K562 (cell line): ENCODE data around the gene ATF4. TPM values are rescaled to one million over a fixed set of nuclear protein-coding genes. Genes with fewer than 3 reads are reported as not detected.
A peak's percentile ranks its signal among the peaks of the same experiment; 100 is the strongest.
"Not testable (repeated sequence)": the region's sequence is repeated elsewhere in the genome, so short reads cannot be mapped to it uniquely, and the experiment has no call there.

Experiments used
- ATAC-seq: fragments of 200-7000 bp; cut with Tn5 transposase; 3 replicates; pipeline ENCODE4 v1.9.1; 2020; ENCODE audit warnings: moderate library complexity
- BruUV-seq: library from RNA; stranded (reverse); fragments of 400-500 nt; replicated peaks from 2 replicates; lab custom pipeline; 2021; lab: Mats Ljungman, UMichigan
- CTCF ChIA-PET: fragments of 300-600 bp; formaldehyde crosslinking; extraction: SDS; loops from one replicate; lab custom pipeline; 2021; ENCODE audit warnings: low intra/inter-chr PET ratio; lab: Yijun Ruan, JAX
- POLR2A ChIA-PET: fragments of 300-600, 350-650 bp; sonication (Branson Sonifier 250); formaldehyde crosslinking; extraction: SDS; loops from one replicate; lab custom pipeline; 2021; ENCODE audit warnings: antibody characterized with exemption, inconsistent platforms; lab: Yijun Ruan, JAX
- DNase-seq, 4 experiments: peaks; one replicate each; pipeline versions ENCODE4 v3.0.0 to v3.0.0-alpha.2; 2011 to 2018; ENCODE audit warnings: low spot score in 3 of 4, mixed read lengths in 3 of 4; ENCODE audit errors: extremely low read depth in 1 of 4
- FAIRE-seq: peaks from 2 replicates; lab custom pipeline; 2011; peaks lifted over from hg19 to GRCh38; lab: Jason Lieb, UNC
- H2AFZ ChIP-seq: 2 replicates; pipeline ENCODE4 v1.6.0; 2011; ENCODE audit warnings: low read depth, low read length, control low read depth, inconsistent platforms
- H3K27ac ChIP-seq: fragments of 200-600 bp; 3 replicates; pipeline ENCODE4 v1.8.0; 2011; ENCODE audit warnings: low read depth, mild to moderate bottlenecking, control low read depth, inconsistent platforms, low read length, moderate library complexity, mixed read lengths; ENCODE audit errors: extremely low read depth
- H3K27me3 ChIP-seq, 2 experiments: fragments of 300-600 bp in 1 of 2; 2 replicates in 1 of 2; 3 replicates in 1 of 2; pipeline versions ENCODE4 v1.6.0 to v1.8.0; 2011; ENCODE audit warnings: inconsistent platforms in 2 of 2, low read length in 2 of 2, mild to moderate bottlenecking in 1 of 2, mixed read lengths in 1 of 2, moderate library complexity in 1 of 2; ENCODE audit not compliant: control insufficient read depth in 2 of 2, insufficient read depth in 2 of 2
- H3K36me3 ChIP-seq: fragments of 300-600 bp; 3 replicates; pipeline ENCODE4 v1.8.0; 2011; ENCODE audit warnings: mild to moderate bottlenecking, low read length, inconsistent platforms; ENCODE audit not compliant: control insufficient read depth, insufficient read depth
- H3K4me1 ChIP-seq, 2 experiments: fragments of 200-600 bp in 1 of 2; replicated peaks in 1 of 2; 2 replicates in 1 of 2; 3 replicates in 1 of 2; pipeline versions ENCODE4 v1.5.1 to v1.8.0; 2011; ENCODE audit warnings: inconsistent platforms in 2 of 2, low read length in 2 of 2, mild to moderate bottlenecking in 1 of 2, mixed read lengths in 1 of 2, moderate library complexity in 1 of 2; ENCODE audit not compliant: control insufficient read depth in 2 of 2, insufficient read depth in 2 of 2
- H3K4me2 ChIP-seq: 2 replicates; pipeline ENCODE4 v1.6.1; 2011; ENCODE audit warnings: low read length, control low read depth, inconsistent platforms, mixed read lengths; ENCODE audit not compliant: insufficient read depth
- H3K4me3 ChIP-seq: fragments of 200-600 bp; sonication (generic), shearing (Covaris generic); 2 replicates; pipeline ENCODE4 v1.5.1; 2016; ENCODE audit warnings: control low read depth, inconsistent platforms
- H3K79me2 ChIP-seq: fragments of 200-600 bp; 3 replicates; pipeline ENCODE4 v1.8.0; 2011; ENCODE audit warnings: low read length, inconsistent platforms; ENCODE audit not compliant: control insufficient read depth, insufficient read depth
- H3K9ac ChIP-seq, 2 experiments: 2 replicates each; pipeline versions ENCODE4 v1.6.0 to v1.6.1; 2011; ENCODE audit warnings: low read depth in 2 of 2, low read length in 2 of 2, control low read depth in 1 of 2, inconsistent platforms in 1 of 2, mild to moderate bottlenecking in 1 of 2, mixed read lengths in 1 of 2; ENCODE audit not compliant: insufficient read depth in 1 of 2
- H3K9me1 ChIP-seq: one replicate; pipeline ENCODE4 v1.6.0; 2011; ENCODE audit warnings: inconsistent platforms, mild to moderate bottlenecking, low read length, moderate library complexity; ENCODE audit not compliant: control insufficient read depth, insufficient read depth
- H3K9me3 ChIP-seq: replicated peaks from 2 replicates; pipeline ENCODE4 v1.5.1; 2011; ENCODE audit warnings: low read depth, low read length, inconsistent platforms; ENCODE audit not compliant: control insufficient read depth, insufficient read depth
- H4K20me1 ChIP-seq: replicated peaks from 2 replicates; pipeline ENCODE4 v1.6.1; 2011; ENCODE audit warnings: low read length, inconsistent platforms, mixed read lengths; ENCODE audit not compliant: control insufficient read depth, insufficient read depth
- CCNT2 ChIP-seq: IDR thresholded peaks from 2 replicates; pipeline ENCODE4 v1.6.1; 2011; ENCODE audit warnings: borderline replicate concordance, low read depth, mild to moderate bottlenecking, moderate library complexity, mixed read lengths, low read length; ENCODE audit not compliant: insufficient read length; ENCODE audit errors: extremely low read depth
- CHD1 ChIP-seq: fragments of 200-600 bp; sonication (generic); IDR thresholded peaks from one replicate; pipeline ENCODE4 v1.6.1; 2012; ENCODE audit warnings: mild to moderate bottlenecking, moderate library complexity, low read length, inconsistent platforms
- ETS1 ChIP-seq: conservative IDR thresholded peaks from 2 replicates; pipeline ENCODE4 v1.6.1; 2011; ENCODE audit warnings: low read depth, mild to moderate bottlenecking, low read length; ENCODE audit not compliant: control insufficient read depth
- FOXA3 ChIP-seq, 2 experiments: fragments of 450-650 bp in 1 of 2; sonication (generic) in 1 of 2; formaldehyde crosslinking; IDR thresholded peaks in 1 of 2; conservative IDR thresholded peaks in 1 of 2; 2 replicates each; pipeline versions ENCODE4 v1.4.0 to v1.8.0; 2020 to 2022; ENCODE audit warnings: mild to moderate bottlenecking in 2 of 2, missing genetic modification reagents in 1 of 2
- FOXK1 ChIP-seq: sonication (generic); formaldehyde crosslinking; IDR thresholded peaks from 2 replicates; pipeline ENCODE4 v1.8.0; 2022; ENCODE audit warnings: missing genetic modification reagents, mild to moderate bottlenecking, borderline replicate concordance
- GMEB1 ChIP-seq: fragments of 250-450 bp; sonication (Bioruptor Pico); IDR thresholded peaks from 2 replicates; pipeline ENCODE4 v1.4.0; 2020; ENCODE audit warnings: mild to moderate bottlenecking
- HNRNPL ChIP-seq: fragments of 200-400 bp; formaldehyde crosslinking; IDR thresholded peaks from 2 replicates; pipeline ENCODE4 v1.6.1; 2017; ENCODE audit warnings: low read depth, mild to moderate bottlenecking, low read length
- POLR2AphosphoS5 ChIP-seq: IDR thresholded peaks from 2 replicates; pipeline ENCODE4 v1.6.1; 2011; ENCODE audit warnings: mild to moderate bottlenecking, low read depth, low read length, moderate library complexity; ENCODE audit not compliant: control insufficient read depth, insufficient read depth
- SIRT6 ChIP-seq: IDR thresholded peaks from one replicate; pipeline ENCODE4 v1.6.1; 2012; ENCODE audit warnings: low read depth, mild to moderate bottlenecking, control low read depth, inconsistent platforms, low read length, moderate library complexity
- SRF ChIP-seq, 2 experiments: fragments of 250-450, 450-650 bp in 1 of 2; sonication (Bioruptor Pico) in 1 of 2; sonication (generic) in 1 of 2; formaldehyde crosslinking; IDR thresholded peaks; 2 replicates each; pipeline versions ENCODE4 v1.5.0 to v1.5.1; 2020 to 2022; ENCODE audit warnings: mild to moderate bottlenecking in 1 of 2, missing genetic modification reagents in 1 of 2
- ZBTB9 ChIP-seq: fragments of 450-650 bp; formaldehyde crosslinking; IDR thresholded peaks from 2 replicates; pipeline ENCODE4 v1.4.0; 2020; ENCODE audit warnings: mild to moderate bottlenecking, moderate library complexity
- ZC3H4 ChIP-seq: sonication (generic); formaldehyde crosslinking; IDR thresholded peaks from 2 replicates; pipeline ENCODE4 v1.9.0; 2021; ENCODE audit warnings: missing genetic modification reagents, borderline replicate concordance
- ZNF143 ChIP-seq: sonication (generic); formaldehyde crosslinking; IDR thresholded peaks from 2 replicates; pipeline ENCODE4 v1.9.0; 2022; ENCODE audit warnings: mild to moderate bottlenecking, missing genetic modification reagents
- WGBS: fragments of 100-300 bp; shearing (Covaris generic); methylation state at CpG from one replicate; pipeline ENCODE4 v1.1.6; 2016; ENCODE audit warnings: low coverage, mixed read lengths; ENCODE audit not compliant: insufficient coverage; ENCODE audit errors: missing lambda C conversion rate; 5-methylcytosine and 5-hydroxymethylcytosine counted together
- in situ Hi-C: fragments of 300-500 bp; cut with MboI; formaldehyde crosslinking; loops from 4 replicates; pipeline ENCODE4 v1.15.0; 2018; ENCODE audit warnings: inconsistent platforms, mixed read lengths
- intact Hi-C: fragments of 100-400 bp; cut with micrococcal nuclease; formaldehyde crosslinking; loops from 2 replicates; pipeline ENCODE4 v1.14.2; 2022
- polyA plus RNA-seq, 8 experiments: library from polyadenylated mRNA; depleted of rRNA in 4 of 8; stranded (reverse) in 5 of 8; unstranded in 3 of 8; fragments of >200 nt; fragmentation: Nextera tagmentation in 2 of 8; fragmentation: Illumina TruSeq in 1 of 8; extraction: Ambion mirVana in 2 of 8; extraction: Trizol in 1 of 8; gene quantifications; 2 replicates each; pipeline versions ENCODE4 v1.2.1 to v1.2.3, GENCODE V29; 2011 to 2014; ENCODE audit warnings: inconsistent platforms in 1 of 8, missing spikeins in 1 of 8
- total RNA-seq, 7 experiments: library from RNA; depleted of rRNA in 6 of 7; stranded (reverse); fragments of >200 nt in 6 of 7; fragmentation: Illumina TruSeq in 2 of 7; extraction: Trizol in 2 of 7; gene quantifications; 2 replicates each; pipeline versions ENCODE4 v1.2.1 to v1.2.3, GENCODE V29; 2011 to 2021; ENCODE audit warnings: low replicate concordance in 1 of 7

ATF4 gene
- total and polyA plus RNA-seq, 9 of the 15 experiments (the other 6 are each of a cell fraction or from before 2014, with no cell fraction given), result 93.1 to 723 (median 355) TPM

GRCh38 chr22:39521106-39521885 is 934 bp downstream of the ATF4 start:
- FAIRE-seq, ATAC-seq, DNase-seq, H3K27me3 ChIP-seq, H2AFZ ChIP-seq, H3K9me3 ChIP-seq, BruUV-seq, H3K9me1 ChIP-seq, CTCF ChIA-PET, in situ Hi-C loops: not testable (repeated sequence)
- WGBS, result under 1% methylated on average over 20 of the region's 28 CpGs
- intact Hi-C loops, result loop anchor here (2.0 to 10.0 kb wide), 2 partner anchors 202 to 346 kb away; partner anchors contain the start of gene RPL3
- peaks cover 23 to 34% of the 10 kb centered on the region in 2 experiments; a peak in 4 of 5 replicates for H3K4me1 ChIP-seq
- H3K36me3 ChIP-seq, result peaks cover 58% of the 10 kb centered on the region
- POLR2A ChIA-PET, result interaction anchor here (0.7 to 6.1 kb wide), 10 partner anchors 9 to 1395 kb away, joined by 3 to 106 read pairs (median 8); partner anchors contain the start of genes MIEF1 and RPL3
- peak; percentile 12 for TF ChIP-seq CCNT2
- peak in 1 of 2 experiments; percentile 83; a peak in 2 of 4 replicates for TF ChIP-seq SRF (CRISPR knock-in tag; IDR thresholded peaks at IDR 0.05)
- TF ChIP-seq CHD1, result peak; percentile 83
- TF ChIP-seq FOXA3 (CRISPR knock-in tag; conservative IDR thresholded peaks at IDR 0.05 in 1 of 2, IDR thresholded peaks at IDR 0.05 in 1 of 2), result 0 out of 4 replicates have a peak, but pooled peaks of 1 of the 2 experiments have one; percentile 20
- 0 out of 2 replicates have a peak, but pooled peaks have one; percentile 14 for TF ChIP-seq ZNF143 (CRISPR knock-in tag)
- peak; percentile 39; the same call in 1 of the 2 replicates for TF ChIP-seq POLR2AphosphoS5
- TF ChIP-seq GMEB1 (CRISPR knock-in tag), result 0 out of 2 replicates have a peak, but pooled peaks have one; percentile 39
- 0 out of 2 replicates have a peak, but pooled peaks have one; percentile 37 for TF ChIP-seq HNRNPL
- TF ChIP-seq ETS1, result 0 out of 2 replicates have a peak, but pooled peaks have one; percentile 53
- peak; percentile 41; the same call in 1 of the 2 replicates for TF ChIP-seq ZC3H4 (CRISPR knock-in tag)
- 0 out of 2 replicates have a peak, but pooled peaks have one; percentile 45 for TF ChIP-seq FOXK1
- peak; percentile 83 for TF ChIP-seq SIRT6
- TF ChIP-seq ZBTB9, result 0 out of 2 replicates have a peak, but pooled peaks have one; percentile 6
- peak overlapping the region; percentile 100 for H3K27ac ChIP-seq
- H3K9ac ChIP-seq, result peak overlapping the region; percentile 99 to 100
- H4K20me1 ChIP-seq, result peaks cover 28% of the 10 kb centered on the region
- peak overlapping the region; percentile 97 for H3K4me2 ChIP-seq
- H3K4me3 ChIP-seq, result peak overlapping the region; percentile 99
- peaks cover 66% of the 10 kb centered on the region for H3K79me2 ChIP-seq
